ENCODE data around the gene CEP192.

CEP192 gene

GRCh38 chr18:13005289-13005688 is 14.1 kb downstream of the CEP192 start:
- Histone ChIP-seq H4K20me1 (ENCODE audit: insufficient read depth, low read length) (peaks cover 32% of the 10 kb centered on the region), H3K4me1 (ENCODE audit: low read length) (0 out of 2 replicates have a peak, but pooled peaks cover 5% of the 10 kb centered on the region), H3K27ac (ENCODE audit: low read length) (no peak overlapping the region), H3K9ac (ENCODE audit: low read length) (no peak overlapping the region), H3K9me3 (ENCODE audit: insufficient read depth, low read length) (no peaks in the 10 kb centered on the region), H3K4me3 (ENCODE audit: low read length) (no peak overlapping the region), H3K27me3 (ENCODE audit: low read depth, low read length) (no peaks in the 10 kb centered on the region), H3K36me3 (replicated peaks; ENCODE audit: low read depth, low read length) (peaks cover 44% of the 10 kb centered on the region), H3K79me2 (ENCODE audit: low read length) (peaks cover 65% of the 10 kb centered on the region), H2AFZ (ENCODE audit: low read depth, low read length) (no peak overlapping the region), H3K4me2 (ENCODE audit: low read length) (no peak overlapping the region)
- TF ChIP-seq, protein P1, sequence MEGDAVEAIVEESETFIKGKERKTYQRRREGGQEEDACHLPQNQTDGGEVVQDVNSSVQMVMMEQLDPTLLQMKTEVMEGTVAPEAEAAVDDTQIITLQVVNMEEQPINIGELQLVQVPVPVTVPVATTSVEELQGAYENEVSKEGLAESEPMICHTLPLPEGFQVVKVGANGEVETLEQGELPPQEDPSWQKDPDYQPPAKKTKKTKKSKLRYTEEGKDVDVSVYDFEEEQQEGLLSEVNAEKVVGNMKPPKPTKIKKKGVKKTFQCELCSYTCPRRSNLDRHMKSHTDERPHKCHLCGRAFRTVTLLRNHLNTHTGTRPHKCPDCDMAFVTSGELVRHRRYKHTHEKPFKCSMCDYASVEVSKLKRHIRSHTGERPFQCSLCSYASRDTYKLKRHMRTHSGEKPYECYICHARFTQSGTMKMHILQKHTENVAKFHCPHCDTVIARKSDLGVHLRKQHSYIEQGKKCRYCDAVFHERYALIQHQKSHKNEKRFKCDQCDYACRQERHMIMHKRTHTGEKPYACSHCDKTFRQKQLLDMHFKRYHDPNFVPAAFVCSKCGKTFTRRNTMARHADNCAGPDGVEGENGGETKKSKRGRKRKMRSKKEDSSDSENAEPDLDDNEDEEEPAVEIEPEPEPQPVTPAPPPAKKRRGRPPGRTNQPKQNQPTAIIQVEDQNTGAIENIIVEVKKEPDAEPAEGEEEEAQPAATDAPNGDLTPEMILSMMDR (IDR thresholded peaks at IDR 0.05; ENCODE audit: low read depth, low read length), result no peak
- TF ChIP-seq EZH2phosphoT487 (IDR thresholded peaks at IDR 0.05; ENCODE audit: low read depth), result no peak

- Histone ChIP-seq H3K27me3 (ENCODE audit: low read depth, low read length) (no peaks in the 10 kb centered on the region), H3K79me2 (ENCODE audit: low read length) (peaks cover 51% of the 10 kb centered on the region), H3K4me1 (ENCODE audit: low read length) (no peaks in the 10 kb centered on the region), H3K9ac (ENCODE audit: low read length) (no peak overlapping the region), H3K4me3 (ENCODE audit: low read length) (no peak overlapping the region), H4K20me1 (ENCODE audit: insufficient read depth, low read length) (peaks cover 32% of the 10 kb centered on the region), H3K27ac (ENCODE audit: low read length) (no peak overlapping the region), H3K4me2 (ENCODE audit: low read length) (no peak overlapping the region), H3K36me3 (replicated peaks; ENCODE audit: low read depth, low read length) (peaks cover 37% of the 10 kb centered on the region), H2AFZ (ENCODE audit: low read depth, low read length) (no peak overlapping the region), H3K9me3 (ENCODE audit: insufficient read depth, low read length) (no peaks in the 10 kb centered on the region)
- no peak for TF ChIP-seq EZH2phosphoT487 (IDR thresholded peaks at IDR 0.05; ENCODE audit: low read depth)
- TF ChIP-seq, protein P1 (IDR thresholded peaks at IDR 0.05; ENCODE audit: low read depth, low read length), result no peak
These were observed 15.5 kb downstream of the CEP192 start for GRCh38 chr18:13006531-13007247.

- no peak for TF ChIP-seq EZH2phosphoT487 (IDR thresholded peaks at IDR 0.05; ENCODE audit: low read depth)
- TF ChIP-seq, protein P1 (IDR thresholded peaks at IDR 0.05; ENCODE audit: low read depth, low read length), result no peak
- Histone ChIP-seq H3K9me3 (ENCODE audit: insufficient read depth, low read length) (no peaks in the 10 kb centered on the region), H3K4me2 (ENCODE audit: low read length) (no peak overlapping the region), H3K9ac (ENCODE audit: low read length) (no peak overlapping the region), H2AFZ (ENCODE audit: low read depth, low read length) (no peak overlapping the region), H4K20me1 (ENCODE audit: insufficient read depth, low read length) (peaks cover 32% of the 10 kb centered on the region), H3K27me3 (ENCODE audit: low read depth, low read length) (no peaks in the 10 kb centered on the region), H3K4me3 (ENCODE audit: low read length) (no peak overlapping the region), H3K4me1 (ENCODE audit: low read length) (no peaks in the 10 kb centered on the region), H3K79me2 (ENCODE audit: low read length) (peaks cover 49% of the 10 kb centered on the region), H3K36me3 (replicated peaks; ENCODE audit: low read depth, low read length) (peaks cover 38% of the 10 kb centered on the region), H3K27ac (ENCODE audit: low read length) (no peak overlapping the region)
These were observed 16.0 kb downstream of the CEP192 start for GRCh38 chr18:13007248-13007560.

GRCh38 chr18:13011719-13012118 is 20.6 kb downstream of the CEP192 start:
- no peaks in the 10 kb centered on the region for H3K4me1 ChIP-seq (ENCODE audit: low read length)
- H3K27ac ChIP-seq (ENCODE audit: low read length), result no peak overlapping the region
- no peak overlapping the region for H3K4me2 ChIP-seq (ENCODE audit: low read length)
- H3K9ac ChIP-seq (ENCODE audit: low read length), result no peak overlapping the region
- H3K79me2 ChIP-seq (ENCODE audit: low read length), result peaks cover 12% of the 10 kb centered on the region
- H3K4me3 ChIP-seq (ENCODE audit: low read length), result no peak overlapping the region
- H3K36me3 ChIP-seq (replicated peaks; ENCODE audit: low read depth, low read length), result peaks cover 56% of the 10 kb centered on the region
- H4K20me1 ChIP-seq (ENCODE audit: insufficient read depth, low read length), result peaks cover 4% of the 10 kb centered on the region; the same call in 1 of the 2 replicates
- H3K9me3 ChIP-seq (ENCODE audit: insufficient read depth, low read length), result no peaks in the 10 kb centered on the region
- no peak for TF ChIP-seq EZH2phosphoT487 (IDR thresholded peaks at IDR 0.05; ENCODE audit: low read depth)
- TF ChIP-seq, protein P1 (IDR thresholded peaks at IDR 0.05; ENCODE audit: low read depth, low read length), result no peak
- no peak overlapping the region for H2AFZ ChIP-seq (ENCODE audit: low read depth, low read length)
- no peaks in the 10 kb centered on the region for H3K27me3 ChIP-seq (ENCODE audit: low read depth, low read length)
